ENCODE measurements around the gene HSD17B12. TPM values are rescaled to one million over a fixed set of nuclear protein-coding genes. Genes with fewer than 3 reads are reported as not detected.

The HSD17B12 gene
- total RNA-seq, 1 donor from 2014 or later = 83.6 TPM

DNA sequence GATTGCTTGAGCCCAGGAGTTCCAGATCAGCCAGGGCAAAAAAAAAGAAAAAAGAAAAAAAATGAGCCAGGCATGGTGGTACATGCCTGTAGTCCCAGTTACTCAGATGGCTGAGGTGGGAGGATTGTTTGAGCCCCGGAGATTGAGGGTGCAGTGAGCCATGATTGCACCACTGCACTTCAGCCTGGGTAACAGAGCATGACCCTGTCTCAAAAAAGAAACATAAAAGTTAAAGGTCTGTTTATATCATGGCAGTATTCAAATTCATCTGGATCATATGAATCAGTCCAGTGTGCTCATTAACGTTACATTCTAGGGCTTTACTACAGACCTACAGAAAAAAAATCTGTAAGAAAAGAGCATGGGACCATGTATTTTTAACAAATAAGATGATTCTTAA, 13.9 kb downstream of the HSD17B12 start:
- no peaks in the 10 kb centered on the region for H3K27me3 ChIP-seq (ENCODE audit: low read depth)
- intact Hi-C loops (cut with micrococcal nuclease) = no loop called here
- no peaks in the 10 kb centered on the region for H3K36me3 ChIP-seq
- no peak overlapping the region for H3K4me3 ChIP-seq
- no peaks in the 10 kb centered on the region for H3K9me3 ChIP-seq (replicated peaks)
- H3K4me1 ChIP-seq = peaks cover 48% of the 10 kb centered on the region
- DNase-seq = no peak
- H3K27ac ChIP-seq (replicated peaks) = no peak overlapping the region
- no peak for TF ChIP-seq CTCF (IDR thresholded peaks at IDR 0.05; ENCODE audit: borderline replicate concordance)

DNA sequence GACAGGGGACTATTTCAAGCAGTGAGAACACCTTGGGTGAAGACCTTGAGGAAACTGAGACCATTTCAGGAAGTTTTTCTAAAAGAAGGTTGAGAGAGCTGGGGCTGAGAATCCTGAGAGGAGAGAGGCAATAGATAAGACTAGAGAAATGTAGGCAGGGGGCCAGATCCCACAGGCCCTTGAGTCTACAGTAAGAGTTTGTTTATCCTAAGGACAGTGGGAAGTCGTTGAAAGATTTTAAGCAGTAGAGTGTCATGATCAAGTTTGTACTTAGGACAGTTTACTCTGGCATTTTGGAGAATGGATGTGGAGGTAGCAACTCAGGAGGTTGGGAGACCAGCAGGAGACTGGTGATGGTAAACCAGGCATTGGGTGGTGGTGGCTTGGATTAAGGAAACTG, 17.1 kb downstream of the HSD17B12 start:
- intact Hi-C loops (cut with micrococcal nuclease) = no loop called here
- Histone ChIP-seq H3K4me3 (no peak overlapping the region), H3K36me3 (no peaks in the 10 kb centered on the region), H3K4me1 (peaks cover 29% of the 10 kb centered on the region), H3K27me3 (ENCODE audit: low read depth) (no peaks in the 10 kb centered on the region), H3K27ac (replicated peaks) (no peak overlapping the region), H3K9me3 (replicated peaks) (peaks cover 22% of the 10 kb centered on the region)
- no peak for TF ChIP-seq CTCF (IDR thresholded peaks at IDR 0.05; ENCODE audit: borderline replicate concordance)
- DNase-seq = no peak

DNA sequence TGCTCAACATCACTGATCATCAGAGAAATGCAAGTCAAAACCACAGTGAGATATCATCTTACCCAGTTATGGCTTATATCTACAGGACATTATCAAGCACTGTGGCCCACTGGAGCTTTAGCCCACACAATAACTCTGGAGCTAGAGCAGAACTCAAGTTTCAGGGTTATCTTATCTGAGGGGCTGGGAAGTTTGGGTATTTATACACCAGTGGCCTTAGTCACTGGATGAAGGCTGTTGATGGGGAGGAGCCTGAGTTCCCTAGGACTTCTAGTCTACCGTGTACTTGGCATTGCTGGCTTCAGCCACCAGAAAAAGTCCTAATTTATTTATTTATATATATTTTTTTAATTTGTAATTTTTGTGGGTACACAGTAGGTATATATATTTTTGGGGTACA, 19.3 kb downstream of the HSD17B12 start:
- peaks cover 25% of the 10 kb centered on the region for H3K9me3 ChIP-seq (replicated peaks)
- intact Hi-C loops (cut with micrococcal nuclease) = no loop called here
- no peaks in the 10 kb centered on the region for H3K27me3 ChIP-seq (ENCODE audit: low read depth)
- TF ChIP-seq CTCF (IDR thresholded peaks at IDR 0.05; ENCODE audit: borderline replicate concordance) = no peak
- peaks cover 12% of the 10 kb centered on the region for H3K4me1 ChIP-seq
- DNase-seq = no peak
- H3K27ac ChIP-seq (replicated peaks) = no peak overlapping the region
- no peaks in the 10 kb centered on the region for H3K36me3 ChIP-seq
- no peak overlapping the region for H3K4me3 ChIP-seq

- Histone ChIP-seq H3K36me3 (no peaks in the 10 kb centered on the region), H3K9me3 (replicated peaks) (peaks cover 13% of the 10 kb centered on the region), H3K27me3 (ENCODE audit: low read depth) (no peaks in the 10 kb centered on the region), H3K27ac (replicated peaks) (no peak overlapping the region), H3K4me1 (no peaks in the 10 kb centered on the region), H3K4me3 (no peak overlapping the region)
- TF ChIP-seq CTCF (IDR thresholded peaks at IDR 0.05; ENCODE audit: borderline replicate concordance) = no peak
- intact Hi-C loops (cut with micrococcal nuclease) = no loop called here
- no peak for DNase-seq
These were observed 26.1 kb downstream of the HSD17B12 start for GRCh38 chr11:43706631-43707030.

GRCh38 chr11:43708776-43709175, 28.2 kb downstream of the HSD17B12 start:
- no peak for DNase-seq
- TF ChIP-seq CTCF (IDR thresholded peaks at IDR 0.05; ENCODE audit: borderline replicate concordance) = peak; percentile 70
- H3K27ac ChIP-seq (replicated peaks) = no peak overlapping the region
- H3K36me3 ChIP-seq = no peaks in the 10 kb centered on the region
- intact Hi-C loops (cut with micrococcal nuclease) = no loop called here
- no peaks in the 10 kb centered on the region for H3K4me1 ChIP-seq
- H3K4me3 ChIP-seq = no peak overlapping the region
- no peaks in the 10 kb centered on the region for H3K9me3 ChIP-seq (replicated peaks)
- no peaks in the 10 kb centered on the region for H3K27me3 ChIP-seq (ENCODE audit: low read depth)

GRCh38 chr11:43709689-43710088, 29.2 kb downstream of the HSD17B12 start:
- TF ChIP-seq CTCF (IDR thresholded peaks at IDR 0.05; ENCODE audit: borderline replicate concordance) = no peak
- intact Hi-C loops (cut with micrococcal nuclease) = no loop called here
- no peak overlapping the region for H3K4me3 ChIP-seq

More at GRCh38 chr11:43709689-43710088, 29.2 kb downstream of the HSD17B12 start:
- H3K27me3 ChIP-seq (ENCODE audit: low read depth) = no peaks in the 10 kb centered on the region
- H3K36me3 ChIP-seq = no peaks in the 10 kb centered on the region
- H3K9me3 ChIP-seq (replicated peaks) = no peaks in the 10 kb centered on the region
- no peak for DNase-seq
- no peaks in the 10 kb centered on the region for H3K4me1 ChIP-seq
- H3K27ac ChIP-seq (replicated peaks) = no peak overlapping the region

Measured in left ventricle myocardium inferior (tissue), 1 donor.